PC-9 (cell line): ENCODE results near the gene IL1RAPL1.

ENCODE experiments used
- CTCF ChIP-seq: fragments of 200-600 bp; sonication (generic); conservative IDR thresholded peaks from 2 replicates; pipeline ENCODE4 v1.6.1; 2017; ENCODE audit warnings: mixed run types, antibody characterized with exemption, mild to moderate bottlenecking, moderate library complexity
- EZH2 ChIP-seq: fragments of 200-600 bp; sonication (generic); IDR thresholded peaks from 2 replicates; pipeline ENCODE4 v1.8.0; 2017; ENCODE audit warnings: antibody characterized with exemption, low read depth

GRCh38 chrX:28581522-28581921 is 5.7 kb upstream of the IL1RAPL1 start:
- TF ChIP-seq CTCF = no peak
- no peak for TF ChIP-seq EZH2
